PC-9 (cell line): ENCODE measurements around the gene NFATC1. TPM values are rescaled to one million over a fixed set of nuclear protein-coding genes. Genes with fewer than 3 reads are reported as not detected.

Experiments
- BruUV-seq: library from RNA; stranded (reverse); fragments of 400-500 nt; replicated peaks from 2 replicates; lab custom pipeline; 2021; lab: Mats Ljungman, UMichigan
- CTCF ChIA-PET: fragments of 300-600 bp; sonication (Branson Sonifier 250); formaldehyde crosslinking; loops from one replicate; lab custom pipeline; 2022; ENCODE audit warnings: antibody characterized with exemption; lab: Charles Lee
- POLR2A ChIA-PET: fragments of 300-600 bp; sonication (Branson Sonifier 250); formaldehyde crosslinking; loops from one replicate; lab custom pipeline; 2022; ENCODE audit warnings: antibody characterized with exemption; ENCODE audit not compliant: unreplicated experiment; lab: Charles Lee
- DNase-seq, 2 experiments: peaks; one replicate each; pipeline versions ENCODE4 v3.0.0 to v3.0.0-alpha.2; 2015 to 2022; ENCODE audit warnings: mixed read lengths in 1 of 2
- H2AFZ ChIP-seq: fragments of 200-600 bp; sonication (generic); 2 replicates; pipeline ENCODE4 v1.8.1; 2017; ENCODE audit warnings: antibody characterized with exemption
- H3F3A ChIP-seq: fragments of 200-600 bp; sonication (generic); 2 replicates; pipeline ENCODE4 v1.8.1; 2017; ENCODE audit warnings: antibody characterized with exemption, mild to moderate bottlenecking, low read depth; ENCODE audit not compliant: insufficient read depth
- H3K27ac ChIP-seq: fragments of 200-600 bp; sonication (generic); 2 replicates; pipeline ENCODE4 v1.6.1; 2016; ENCODE audit warnings: mixed run types
- H3K27me3 ChIP-seq: fragments of 200-600 bp; sonication (generic); 2 replicates; pipeline ENCODE4 v1.6.1; 2016; ENCODE audit warnings: low read depth, mixed run types; ENCODE audit not compliant: insufficient read depth
- H3K36me3 ChIP-seq: fragments of 200-600 bp; sonication (generic); 2 replicates; pipeline ENCODE4 v1.6.1; 2016; ENCODE audit warnings: low read depth, mixed run types
- H3K4me1 ChIP-seq: fragments of 200-600 bp; sonication (generic); replicated peaks from 2 replicates; pipeline ENCODE4 v1.6.1; 2016; ENCODE audit warnings: mixed run types; ENCODE audit not compliant: insufficient read depth
- H3K4me2 ChIP-seq: fragments of 200-600 bp; sonication (generic); 2 replicates; pipeline ENCODE4 v1.6.1; 2017; ENCODE audit warnings: mixed run types
- H3K4me3 ChIP-seq: fragments of 200-600 bp; sonication (generic); 2 replicates; pipeline ENCODE4 v1.6.1; 2016; ENCODE audit warnings: mixed run types
- H3K79me2 ChIP-seq: fragments of 200-600 bp; sonication (generic); 2 replicates; pipeline ENCODE4 v1.6.1; 2017; ENCODE audit warnings: low read depth, mixed run types
- H3K9me2 ChIP-seq: fragments of 200-600 bp; sonication (generic); 2 replicates; pipeline ENCODE4 v1.8.1; 2017; ENCODE audit warnings: mild to moderate bottlenecking; ENCODE audit not compliant: insufficient read depth
- H3K9me3 ChIP-seq: fragments of 200-600 bp; sonication (generic); 2 replicates; pipeline ENCODE4 v1.8.1; 2016; ENCODE audit warnings: low read depth; ENCODE audit not compliant: insufficient read depth
- H4K20me1 ChIP-seq: fragments of 200-600 bp; sonication (generic); 2 replicates; pipeline ENCODE4 v1.8.1; 2017; ENCODE audit not compliant: insufficient read depth
- EZH2 ChIP-seq: fragments of 200-600 bp; sonication (generic); IDR thresholded peaks from 2 replicates; pipeline ENCODE4 v1.8.0; 2017; ENCODE audit warnings: antibody characterized with exemption, low read depth
- intact Hi-C: fragments of 100-400 bp; cut with micrococcal nuclease; formaldehyde crosslinking; loops from one replicate; pipeline ENCODE4 v1.10.0; 2022; ENCODE audit not compliant: unreplicated experiment
- total RNA-seq: library from RNA; stranded (reverse); gene quantifications from 2 replicates; pipeline ENCODE4 v1.2.3, GENCODE V29; 2021
- TF ChIP-seq, protein P1 (sequence below): fragments of 200-600 bp; sonication (generic); conservative IDR thresholded peaks from 2 replicates; pipeline ENCODE4 v1.6.1; 2017; ENCODE audit warnings: mixed run types, antibody characterized with exemption, mild to moderate bottlenecking, moderate library complexity

NFATC1 gene
- total RNA-seq, 1 experiment from 2014 or later, result 2.6 TPM

DNA sequence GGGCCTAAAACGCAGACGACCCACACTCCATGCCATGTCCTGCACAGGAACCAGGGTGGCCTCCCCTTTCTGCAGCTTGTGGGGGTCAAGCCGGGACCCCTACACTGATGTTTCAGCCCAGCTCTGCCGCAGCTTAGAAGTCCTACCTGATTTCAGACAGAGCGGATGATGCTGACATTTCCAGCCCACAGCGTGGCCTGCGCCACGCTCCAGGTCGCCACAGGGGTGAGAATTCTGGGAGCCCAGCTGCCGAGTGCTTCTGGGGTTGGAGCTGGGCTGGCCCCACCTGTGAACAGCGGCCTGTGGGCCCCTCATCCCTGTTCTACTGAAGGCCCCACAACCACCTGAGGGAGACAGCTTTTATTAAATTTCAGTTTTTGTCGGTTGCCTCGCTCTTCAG is 77.2 kb downstream of the NFATC1 start:
- no peak overlapping the region for H3K27ac ChIP-seq
- CTCF ChIA-PET, result no interaction called here
- H4K20me1 ChIP-seq, result no peaks in the 10 kb centered on the region
- no peaks in the 10 kb centered on the region for H3F3A ChIP-seq
- no peak overlapping the region for H2AFZ ChIP-seq
- intact Hi-C loops, result no loop called here
- no peaks in the 10 kb centered on the region for H3K9me3 ChIP-seq
- no TSS peak for BruUV-seq
- H3K27me3 ChIP-seq, result peaks cover 9% of the 10 kb centered on the region
- DNase-seq, result no peak
- H3K36me3 ChIP-seq, result no peaks in the 10 kb centered on the region
- H3K4me1 ChIP-seq, result no peaks in the 10 kb centered on the region
- H3K4me2 ChIP-seq, result no peak overlapping the region
- no peaks in the 10 kb centered on the region for H3K79me2 ChIP-seq
- H3K4me3 ChIP-seq, result no peak overlapping the region
- POLR2A ChIA-PET, result no interaction called here
- TF ChIP-seq, protein P1, sequence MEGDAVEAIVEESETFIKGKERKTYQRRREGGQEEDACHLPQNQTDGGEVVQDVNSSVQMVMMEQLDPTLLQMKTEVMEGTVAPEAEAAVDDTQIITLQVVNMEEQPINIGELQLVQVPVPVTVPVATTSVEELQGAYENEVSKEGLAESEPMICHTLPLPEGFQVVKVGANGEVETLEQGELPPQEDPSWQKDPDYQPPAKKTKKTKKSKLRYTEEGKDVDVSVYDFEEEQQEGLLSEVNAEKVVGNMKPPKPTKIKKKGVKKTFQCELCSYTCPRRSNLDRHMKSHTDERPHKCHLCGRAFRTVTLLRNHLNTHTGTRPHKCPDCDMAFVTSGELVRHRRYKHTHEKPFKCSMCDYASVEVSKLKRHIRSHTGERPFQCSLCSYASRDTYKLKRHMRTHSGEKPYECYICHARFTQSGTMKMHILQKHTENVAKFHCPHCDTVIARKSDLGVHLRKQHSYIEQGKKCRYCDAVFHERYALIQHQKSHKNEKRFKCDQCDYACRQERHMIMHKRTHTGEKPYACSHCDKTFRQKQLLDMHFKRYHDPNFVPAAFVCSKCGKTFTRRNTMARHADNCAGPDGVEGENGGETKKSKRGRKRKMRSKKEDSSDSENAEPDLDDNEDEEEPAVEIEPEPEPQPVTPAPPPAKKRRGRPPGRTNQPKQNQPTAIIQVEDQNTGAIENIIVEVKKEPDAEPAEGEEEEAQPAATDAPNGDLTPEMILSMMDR, result no peak
- no peak for TF ChIP-seq EZH2
- H3K9me2 ChIP-seq, result no peaks in the 10 kb centered on the region

DNA sequence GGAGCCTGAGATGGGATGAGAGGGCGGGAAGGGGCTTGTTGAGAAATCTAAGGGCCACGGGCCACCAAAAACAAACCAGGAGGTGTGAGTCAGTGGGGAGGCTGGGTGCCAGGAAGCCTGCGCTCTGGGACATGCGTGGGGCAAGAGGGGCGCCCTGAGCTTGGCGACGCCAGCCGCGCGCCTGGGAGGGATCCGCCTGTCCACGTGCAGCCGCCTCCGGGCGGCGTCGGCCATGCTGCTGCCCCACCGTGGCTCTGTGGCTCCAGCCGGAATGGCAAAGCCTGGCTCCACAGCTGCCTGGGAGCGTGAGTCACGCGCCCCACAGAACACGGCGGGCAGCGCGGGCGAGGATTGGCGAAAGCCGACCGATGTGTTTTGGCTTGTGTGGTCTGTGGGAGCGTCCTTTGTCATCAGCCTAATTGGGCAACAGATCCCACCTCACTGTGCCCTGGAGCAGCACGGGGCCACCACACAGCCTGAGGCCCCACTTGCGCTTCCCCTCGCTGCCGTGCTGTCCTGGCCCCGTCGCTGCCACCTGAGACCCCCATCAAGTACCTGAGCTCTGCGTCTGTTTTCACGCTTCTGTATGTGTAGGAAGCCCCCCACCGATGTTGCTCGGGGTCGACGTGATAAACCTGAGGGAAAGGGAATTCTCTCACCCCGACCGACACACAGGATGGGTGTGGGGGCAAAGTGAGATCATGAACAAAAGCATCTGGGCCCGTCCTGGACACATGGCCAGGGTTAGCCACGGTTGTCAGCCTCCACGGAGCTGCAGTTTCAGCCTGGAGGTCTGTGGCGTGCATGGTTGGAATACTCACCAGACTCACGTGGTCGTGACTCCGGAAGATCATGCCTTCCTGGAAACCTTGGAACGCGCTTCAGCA is 80.5 kb downstream of the NFATC1 start:
- ChIA-PET POLR2A (no interaction called here), CTCF (no interaction called here)
- no peaks in the 10 kb centered on the region for H4K20me1 ChIP-seq
- no peak overlapping the region for H3K27ac ChIP-seq
- no peaks in the 10 kb centered on the region for H3F3A ChIP-seq
- intact Hi-C loops, result no loop called here
- no peaks in the 10 kb centered on the region for H3K9me2 ChIP-seq
- peaks cover 4% of the 10 kb centered on the region for H3K27me3 ChIP-seq
- TF ChIP-seq, protein P1, result no peak
- no peak for TF ChIP-seq EZH2
- no peaks in the 10 kb centered on the region for H3K9me3 ChIP-seq
- no peaks in the 10 kb centered on the region for H3K36me3 ChIP-seq
- H3K79me2 ChIP-seq, result no peaks in the 10 kb centered on the region
- DNase-seq, result no peak
- H3K4me3 ChIP-seq, result no peak overlapping the region
- H3K4me1 ChIP-seq, result no peaks in the 10 kb centered on the region
- no peak overlapping the region for H2AFZ ChIP-seq
- no peak overlapping the region for H3K4me2 ChIP-seq
- BruUV-seq, result no TSS peak

DNA sequence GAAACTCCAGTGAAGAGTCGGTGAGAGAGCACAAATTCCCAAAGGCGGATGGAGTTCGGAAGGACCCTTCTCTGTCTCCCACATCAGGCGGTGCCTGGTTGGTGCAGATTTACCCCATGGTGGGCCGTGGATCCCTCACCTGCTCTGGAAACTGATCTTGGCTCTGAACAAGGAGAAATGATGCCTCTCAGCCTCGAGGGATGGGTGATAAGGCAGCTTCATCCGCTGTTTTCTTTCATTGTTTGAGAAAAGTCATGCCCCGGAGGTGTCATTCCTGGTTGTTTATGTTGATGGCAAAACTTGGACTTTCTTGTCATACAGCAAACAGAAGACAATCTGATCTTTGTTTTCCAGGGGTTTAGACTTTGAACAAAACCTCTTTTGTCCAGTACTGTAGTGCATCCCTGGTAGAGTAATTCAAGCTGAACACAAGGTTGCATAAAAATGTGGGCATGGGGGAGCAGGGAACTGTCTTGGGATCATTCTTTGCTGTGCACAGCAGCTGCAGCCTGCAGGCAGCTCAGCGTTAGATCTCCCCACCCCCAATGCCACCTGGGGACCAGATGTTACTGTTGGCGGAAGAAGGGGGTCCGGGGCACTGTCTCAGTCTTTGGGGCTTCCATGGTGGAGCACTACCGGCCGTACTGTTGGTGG is 81.3 kb downstream of the NFATC1 start:
- H3K4me3 ChIP-seq, result no peak overlapping the region
- TF ChIP-seq, protein P1, result no peak
- no peak for TF ChIP-seq EZH2
- no peak overlapping the region for H3K27ac ChIP-seq
- H3K36me3 ChIP-seq, result no peaks in the 10 kb centered on the region
- no peaks in the 10 kb centered on the region for H4K20me1 ChIP-seq
- no peak for DNase-seq
- intact Hi-C loops, result no loop called here
- no peak overlapping the region for H2AFZ ChIP-seq
- ChIA-PET CTCF (no interaction called here), POLR2A (no interaction called here)
- no peaks in the 10 kb centered on the region for H3K9me2 ChIP-seq
- H3K4me1 ChIP-seq, result no peaks in the 10 kb centered on the region
- H3K4me2 ChIP-seq, result no peak overlapping the region
- no peaks in the 10 kb centered on the region; the same call in 1 of the 2 replicates for H3K27me3 ChIP-seq
- no TSS peak for BruUV-seq
- no peaks in the 10 kb centered on the region for H3K9me3 ChIP-seq
- no peaks in the 10 kb centered on the region for H3K79me2 ChIP-seq
- H3F3A ChIP-seq, result no peaks in the 10 kb centered on the region
